Dedifferentiated amniotic fluid mesenchymal stem cell (primary cell): Measurements from ENCODE around the gene CNDP2.
A peak's percentile ranks its signal among the peaks of the same experiment; 100 is the strongest.

ENCODE experiments used
- DNase-seq: peaks from one replicate; pipeline ENCODE4 v3.0.0-alpha.2; 2016; ENCODE audit errors: extremely low spot score

CNDP2 gene

DNA sequence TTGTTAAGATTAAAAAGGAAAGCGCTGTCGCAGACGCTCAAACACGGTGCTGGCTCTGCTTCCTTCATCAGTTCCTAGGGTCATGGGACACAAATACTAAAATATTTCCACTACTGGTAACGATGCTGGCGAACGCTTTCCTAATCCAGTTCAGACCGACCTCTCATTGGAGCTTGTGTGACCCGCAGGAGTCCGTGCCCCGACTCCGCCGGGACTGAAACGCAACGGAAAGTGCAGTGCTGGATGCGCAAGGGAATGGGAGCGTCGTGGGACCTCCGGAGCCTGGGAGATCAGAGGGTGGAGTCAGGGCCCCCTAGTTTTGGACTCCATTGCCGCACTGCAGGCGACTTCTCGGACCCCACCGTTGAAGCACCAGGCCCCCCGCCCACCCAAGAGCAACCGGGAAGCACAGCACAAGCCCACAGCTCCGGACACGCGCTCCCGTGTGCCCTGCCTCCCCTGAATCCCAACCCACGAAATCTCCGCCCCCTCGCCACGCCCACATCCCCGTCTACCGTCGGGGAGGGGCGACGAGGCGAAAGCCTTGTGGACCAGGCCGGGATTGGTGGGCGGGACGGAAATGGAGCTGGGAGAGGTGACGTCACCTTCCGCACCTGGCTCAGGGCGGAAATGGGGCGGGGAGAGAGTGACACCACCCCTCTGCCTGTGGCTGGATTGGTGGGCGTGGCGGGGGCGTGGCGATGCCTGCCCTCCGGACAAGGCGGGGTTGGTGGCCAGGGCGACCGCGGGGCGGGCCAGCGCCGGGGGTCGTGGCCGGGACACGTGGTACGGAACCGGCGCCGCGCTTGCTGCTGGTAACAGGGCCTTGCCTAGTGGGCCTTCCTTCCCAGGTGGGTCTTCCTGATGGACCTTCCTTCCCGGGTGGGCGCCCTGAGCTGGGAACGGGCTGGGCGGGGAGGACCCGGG is at the start of gene CNDP2:
Gene CNDP2 (plus strand): TSS at position 783 of the 927 bp plus-strand sequence. CDS start 3,611 bp downstream, outside the sequence.
- peak; percentile 96 for DNase-seq

DNA sequence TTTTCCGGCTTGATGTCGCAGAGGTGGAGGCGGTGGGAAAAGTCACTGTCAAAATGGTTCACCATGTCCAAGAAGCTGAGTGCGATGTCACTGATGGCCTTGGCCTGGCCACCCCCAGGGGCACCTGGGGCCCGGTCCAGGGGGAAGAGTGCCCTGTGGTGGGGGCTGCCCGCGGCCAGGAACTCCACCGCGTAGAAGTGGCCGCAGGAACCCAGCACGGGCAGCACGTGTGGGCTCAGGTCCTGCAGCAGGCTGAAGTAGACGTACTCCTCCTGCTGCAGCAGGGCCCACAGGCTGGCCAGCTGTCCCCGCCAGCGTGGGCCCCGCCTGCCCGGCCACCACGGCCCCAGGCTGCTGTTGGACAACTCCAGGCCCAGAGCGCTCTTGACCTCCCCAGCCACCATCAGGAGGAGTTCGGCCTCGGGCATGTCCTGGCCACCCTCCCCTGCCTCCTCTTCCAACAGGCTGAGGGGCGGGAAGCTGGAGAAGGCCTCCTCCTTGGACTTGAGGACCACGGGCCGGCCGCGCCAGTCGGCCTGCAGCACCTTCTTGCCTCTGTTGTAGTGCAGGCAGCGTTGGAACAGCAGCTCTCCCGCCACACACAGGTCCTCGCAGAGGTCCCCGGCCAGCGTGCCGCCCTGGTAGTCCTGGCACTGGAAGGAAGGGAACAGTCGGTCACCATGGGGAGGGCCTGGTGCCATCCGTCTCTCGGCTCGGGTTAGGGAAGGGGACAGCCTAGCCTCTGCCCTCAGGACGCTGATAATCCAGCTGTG is 49.3 kb upstream of the CNDP2 start:
- DNase-seq = no peak

DNA sequence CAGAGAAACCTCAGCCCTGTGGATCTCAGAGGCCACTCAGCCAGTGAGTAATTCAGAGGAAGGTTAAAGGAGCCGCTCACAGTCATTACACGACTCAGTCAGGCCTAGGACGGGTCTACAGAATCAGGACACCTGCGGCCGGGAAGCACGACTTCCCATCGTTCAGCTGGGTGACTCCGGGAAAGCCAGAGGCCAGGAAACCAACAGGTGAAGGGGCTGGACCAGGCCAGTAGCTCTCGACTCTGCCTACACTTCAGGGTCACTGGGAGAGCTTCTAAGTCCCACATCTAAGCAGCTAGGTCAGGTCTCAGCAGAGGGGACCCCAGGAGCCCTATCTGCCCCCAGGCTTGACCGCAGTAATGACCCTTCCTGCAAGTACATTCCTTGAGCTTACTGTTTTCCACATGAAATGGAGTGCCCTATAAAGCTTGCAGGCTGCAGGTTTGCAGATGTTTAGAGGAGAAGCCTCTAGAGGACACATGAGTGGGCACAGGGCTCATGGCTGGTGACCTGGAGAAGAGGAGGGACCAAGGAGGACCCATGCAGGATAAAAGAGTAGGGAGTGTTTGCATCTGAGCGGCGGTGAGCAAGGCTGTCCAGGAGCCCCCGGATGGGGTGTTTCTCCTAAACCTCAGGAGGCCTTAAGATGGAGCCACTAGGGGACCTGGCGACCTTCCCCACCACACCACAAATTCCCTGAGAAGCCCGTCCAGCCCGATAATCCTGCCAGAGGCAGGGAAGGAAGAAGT is 48.6 kb upstream of the CNDP2 start:
- DNase-seq = no peak

- DNase-seq = no peak
Observed at GRCh38 chr18:74450626-74451025, 45.5 kb upstream of the CNDP2 start.

- no peak for DNase-seq
Observed at GRCh38 chr18:74451148-74451547, 45.0 kb upstream of the CNDP2 start.

DNA sequence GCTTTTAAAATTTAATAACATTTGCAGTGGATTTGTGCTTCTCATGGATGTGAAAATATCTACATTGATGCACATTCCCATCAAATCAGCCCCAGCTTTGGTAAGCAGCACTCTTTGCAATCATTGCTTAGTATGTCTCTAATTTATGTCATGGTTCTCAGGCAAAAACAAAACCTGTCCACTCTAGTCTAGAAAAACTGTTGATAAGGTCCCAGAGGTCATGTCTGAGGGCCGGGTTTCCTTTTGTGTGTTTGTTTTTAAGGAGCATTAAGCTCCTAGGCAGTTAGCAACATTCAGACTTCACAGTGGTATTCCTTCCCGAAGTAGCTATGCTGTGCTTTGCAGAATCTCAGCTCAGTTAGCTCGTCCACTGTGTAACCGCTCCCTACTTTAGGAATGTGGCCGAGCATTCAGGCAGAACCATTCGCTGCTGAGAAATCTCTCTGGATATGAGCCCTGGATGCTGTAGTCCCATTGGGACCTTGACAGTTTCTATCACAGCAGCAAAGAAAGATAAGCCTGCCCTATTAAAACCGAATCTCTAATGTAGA is 43.1 kb upstream of the CNDP2 start:
- DNase-seq = no peak

- DNase-seq = no peak
Observed at GRCh38 chr18:74453642-74454198, 42.4 kb upstream of the CNDP2 start.

DNA sequence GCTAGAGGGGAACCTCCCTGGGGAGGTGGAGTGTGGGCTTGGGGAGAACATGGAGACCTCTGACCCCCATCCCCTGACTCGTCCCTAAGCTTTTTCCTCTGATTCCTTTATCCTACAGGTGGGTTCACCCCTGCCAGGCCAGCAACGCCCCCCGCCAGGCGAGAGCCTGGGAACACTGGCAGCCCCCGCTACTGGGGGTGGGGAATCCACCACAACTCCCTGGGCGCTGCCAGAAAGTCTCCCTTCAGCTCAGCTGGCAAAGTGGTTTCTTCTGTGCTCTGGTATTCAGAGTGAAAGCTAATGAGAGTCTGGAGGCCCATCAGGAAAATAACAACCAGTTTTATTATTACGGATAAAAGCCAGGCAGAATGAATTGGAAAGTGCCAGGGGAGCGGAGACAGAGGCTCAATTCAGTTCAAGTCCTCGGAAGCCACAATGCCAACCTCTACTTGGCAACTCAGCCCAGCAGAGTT is 41.8 kb upstream of the CNDP2 start:
- no peak for DNase-seq

DNA sequence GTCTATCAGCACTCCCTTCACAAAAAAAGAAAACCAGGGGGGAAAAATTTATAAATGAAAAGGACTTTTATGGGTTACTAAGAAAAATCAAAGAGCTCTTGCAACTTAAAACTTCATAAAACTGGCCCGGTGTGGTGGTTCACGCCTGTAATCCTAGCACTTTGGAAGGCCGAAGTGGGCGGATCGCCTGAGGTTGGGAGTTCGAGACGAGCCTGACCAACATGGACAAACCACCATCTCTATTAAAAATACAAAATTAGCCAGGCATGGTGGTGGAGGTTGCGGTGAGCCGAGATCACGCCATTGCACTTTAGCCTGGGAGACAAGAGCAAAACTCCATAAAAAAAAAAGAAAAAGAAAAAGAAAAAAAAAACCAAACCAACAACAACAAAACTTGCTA is 40.8 kb upstream of the CNDP2 start:
- no peak for DNase-seq

DNA sequence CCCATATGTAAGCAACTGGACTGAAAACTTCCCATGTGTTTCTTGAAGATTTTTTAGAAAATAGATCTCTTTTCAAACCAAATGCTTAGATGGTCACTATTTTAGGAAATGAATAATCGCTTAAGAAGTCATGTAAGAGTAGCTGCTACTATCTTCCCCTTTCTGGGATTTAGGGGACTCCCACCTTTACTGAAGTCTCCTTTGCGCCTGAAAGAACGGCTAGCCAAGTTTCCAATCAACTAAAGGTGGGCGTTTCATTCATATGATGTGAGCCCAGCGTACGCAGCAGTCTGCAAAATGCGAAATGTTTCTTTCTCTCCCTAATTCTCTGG is 40.2 kb upstream of the CNDP2 start:
- DNase-seq = no peak

GRCh38 chr18:74456349-74457042 is 39.7 kb upstream of the CNDP2 start:
- no peak for DNase-seq

GRCh38 chr18:74457043-74457724 is 39.0 kb upstream of the CNDP2 start, which contains the start of gene DIPK1C:
DIPK1C (minus strand) TSS chr18:74457308; CDS start chr18:74457259, 49 bp downstream.
- DNase-seq = no peak

DNA sequence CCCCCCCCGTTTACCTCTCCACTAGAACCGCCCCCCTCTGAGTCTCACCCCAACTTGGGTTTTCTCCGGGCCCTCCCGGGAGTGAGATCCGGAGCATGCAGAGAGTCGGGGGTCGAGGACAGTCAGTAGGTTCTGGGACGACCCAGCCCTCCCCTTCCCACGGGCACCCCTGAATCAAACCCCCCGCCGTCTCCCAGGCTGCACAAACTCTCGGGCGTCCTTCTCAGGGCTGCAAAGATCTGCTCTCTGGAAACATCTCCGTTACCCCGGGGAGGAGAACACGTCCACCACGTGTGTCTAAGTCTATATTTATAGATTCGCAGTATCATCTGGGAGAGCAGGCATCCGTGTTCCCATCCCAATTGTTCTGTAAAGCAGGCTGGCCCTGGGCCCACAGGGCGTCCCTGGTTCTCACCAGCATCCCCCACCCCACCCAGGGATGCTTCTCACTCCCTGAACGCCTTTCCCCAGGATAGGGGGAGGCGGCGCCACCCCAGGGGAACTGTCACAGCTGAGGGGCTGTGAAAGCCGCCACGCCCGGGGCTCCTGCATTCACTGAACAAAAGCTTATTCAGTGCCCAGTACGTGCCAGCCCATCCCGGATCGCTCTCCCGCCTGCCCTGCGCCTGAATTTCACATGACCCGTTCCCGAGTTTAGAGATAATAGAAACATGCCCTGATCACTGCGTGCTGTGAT is 38.3 kb upstream of the CNDP2 start:
- no peak for DNase-seq

DNA sequence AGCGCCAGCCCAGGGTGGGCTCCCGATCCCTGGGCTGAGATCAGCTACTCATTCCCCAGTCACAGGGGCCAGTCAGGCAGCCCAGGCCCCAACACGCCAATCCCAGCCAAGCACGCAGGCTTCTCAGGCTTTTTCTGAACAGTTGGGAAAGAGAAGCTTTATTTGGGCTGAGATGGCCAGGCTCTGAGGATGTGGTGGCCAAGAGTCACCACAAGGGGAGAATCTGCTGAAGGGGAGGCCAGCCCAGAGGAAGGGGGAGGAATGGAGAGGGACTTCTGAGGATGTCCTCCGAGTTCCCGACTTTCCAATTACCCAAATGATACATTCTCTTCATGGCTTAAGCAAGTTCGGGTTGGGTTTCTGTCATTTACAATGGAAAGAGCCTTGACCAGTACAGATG is 36.3 kb upstream of the CNDP2 start:
- no peak for DNase-seq

GRCh38 chr18:74460825-74461224 is 35.3 kb upstream of the CNDP2 start:
- DNase-seq = no peak

DNA sequence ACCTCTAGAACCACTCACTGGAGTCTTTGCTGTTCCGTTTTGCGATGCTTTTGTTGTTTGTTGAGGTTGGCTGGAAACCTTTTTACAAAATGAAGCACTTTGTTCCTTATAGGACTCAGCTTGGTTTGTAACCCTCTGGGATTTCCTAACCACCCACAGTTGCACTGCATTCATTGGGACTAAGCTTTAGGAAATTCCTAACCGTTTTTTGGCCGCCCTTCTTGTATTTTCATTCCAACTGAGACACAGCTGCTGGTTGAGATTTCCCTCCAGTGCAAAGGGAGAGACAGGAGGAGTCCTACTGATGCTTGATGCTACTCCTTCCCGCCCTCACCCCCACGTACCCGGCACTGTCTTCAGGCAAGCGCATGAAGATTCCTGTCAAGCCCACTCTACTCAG is 32.9 kb upstream of the CNDP2 start:
- DNase-seq = no peak

DNA sequence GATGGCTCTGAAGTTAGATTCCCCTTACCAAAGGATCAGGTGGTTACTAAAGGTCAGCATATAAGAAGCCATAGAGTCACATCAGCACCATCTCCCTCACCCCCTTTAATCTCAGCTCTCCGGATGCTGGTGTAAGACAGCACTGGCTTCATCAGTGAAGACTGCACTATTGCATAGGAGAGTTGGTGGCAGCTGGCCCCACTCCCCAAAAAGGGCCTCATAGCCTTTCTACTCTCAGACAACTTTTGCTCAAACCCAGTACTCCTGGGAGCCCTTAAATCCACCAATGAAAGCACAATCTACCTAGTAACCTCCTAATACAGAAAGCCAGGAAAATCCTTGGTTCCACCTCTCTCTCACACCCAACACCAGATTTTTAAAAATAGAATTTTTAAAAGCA is 32.2 kb upstream of the CNDP2 start:
- DNase-seq = no peak

- no peak for DNase-seq
Observed at GRCh38 chr18:74465775-74466174, 30.4 kb upstream of the CNDP2 start.

DNA sequence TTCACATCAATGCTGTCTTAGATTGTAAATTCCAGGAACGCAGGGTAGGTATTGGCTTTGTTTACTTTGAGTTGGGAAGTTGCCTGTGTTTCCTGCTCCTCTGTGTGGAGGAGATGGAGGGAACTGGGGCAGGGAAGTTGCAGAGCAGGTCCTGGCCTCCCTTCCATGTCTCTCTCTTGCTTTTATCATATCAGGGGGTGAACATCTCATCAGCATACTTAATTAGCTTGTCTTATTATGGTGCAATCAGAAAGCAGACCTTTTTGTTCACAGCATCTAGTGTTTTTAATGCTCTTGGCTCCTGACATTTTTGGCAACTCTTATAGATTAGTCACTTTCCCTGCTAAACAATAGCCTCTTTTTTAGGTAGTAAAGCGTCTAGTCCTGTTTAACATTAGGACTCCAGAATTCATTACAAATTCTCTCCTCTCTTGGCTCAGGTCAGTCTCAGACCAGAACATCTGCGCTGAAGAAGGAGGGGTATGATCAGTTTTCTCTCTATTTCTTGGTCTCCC is 27.6 kb upstream of the CNDP2 start:
- no peak for DNase-seq
